Fibroblast of the conjunctiva (primary cell): ENCODE measurements around the gene MRTFA.
"Not testable (repeated sequence)": the region's sequence is repeated elsewhere in the genome, so short reads cannot be mapped to it uniquely, and the experiment has no call there.

Experiments used
- DNase-seq: peaks from one replicate; pipeline ENCODE4 v3.0.0-alpha.2; 2010; ENCODE audit warnings: low read depth

The MRTFA gene

DNA sequence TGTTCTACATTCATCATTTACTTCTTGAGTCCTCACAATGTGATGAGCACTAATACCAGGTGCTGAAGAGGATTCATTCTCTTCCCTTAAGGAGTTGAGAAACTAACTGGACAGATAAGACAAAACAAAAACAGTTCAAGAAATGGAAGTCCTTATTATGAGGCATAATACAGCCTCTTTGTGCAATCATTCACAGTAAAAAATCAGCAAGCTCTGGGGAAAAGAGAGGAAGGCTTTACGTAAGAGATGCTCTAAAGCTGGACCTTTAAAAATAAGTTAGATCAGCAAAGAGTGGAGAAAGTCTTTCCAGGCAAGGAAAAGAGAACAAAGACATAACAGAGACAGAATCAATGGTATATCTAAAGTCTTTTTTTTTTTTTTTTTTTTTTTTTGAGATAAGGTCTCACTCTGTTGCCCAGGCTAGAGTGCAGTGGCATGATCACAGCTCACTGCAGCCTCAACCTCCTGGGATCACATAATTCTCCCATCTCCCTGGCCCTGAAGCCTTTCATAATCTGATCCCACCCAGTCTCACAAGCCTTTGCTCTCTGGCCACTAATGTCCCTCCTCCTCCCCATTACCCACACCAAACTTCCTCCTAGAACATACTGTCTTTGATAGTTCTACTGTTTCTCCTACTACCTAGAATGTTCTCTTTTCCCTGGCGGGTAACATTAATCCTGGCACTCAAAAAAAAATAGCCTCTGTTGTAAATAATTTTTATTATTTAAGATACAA, 40.9 kb downstream of the MRTFA start:
- no peak for DNase-seq

DNA sequence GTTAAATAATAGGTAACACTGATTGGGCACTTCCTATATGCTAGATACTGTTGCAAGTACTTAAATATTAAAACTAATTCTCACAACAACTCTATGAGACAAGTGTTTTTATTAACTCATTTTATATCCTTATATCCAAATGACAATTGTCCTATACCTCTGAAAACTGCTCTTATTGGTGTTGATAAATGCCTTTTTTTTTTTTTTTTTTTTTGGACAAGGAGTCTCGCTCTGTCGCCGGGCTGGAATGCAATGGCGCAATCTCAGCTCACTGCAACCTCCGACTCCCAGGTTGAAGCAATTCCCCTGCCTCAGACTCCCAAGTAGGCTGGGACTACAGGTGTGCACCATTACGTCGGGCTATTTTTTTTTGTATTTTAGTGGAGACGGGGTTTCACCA, 41.6 kb downstream of the MRTFA start:
- no peak for DNase-seq

GRCh38 chr22:40594346-40594745, 42.2 kb downstream of the MRTFA start:
- DNase-seq, result no peak

GRCh38 chr22:40593460-40594273, 42.9 kb downstream of the MRTFA start:
- DNase-seq, result no peak

DNA sequence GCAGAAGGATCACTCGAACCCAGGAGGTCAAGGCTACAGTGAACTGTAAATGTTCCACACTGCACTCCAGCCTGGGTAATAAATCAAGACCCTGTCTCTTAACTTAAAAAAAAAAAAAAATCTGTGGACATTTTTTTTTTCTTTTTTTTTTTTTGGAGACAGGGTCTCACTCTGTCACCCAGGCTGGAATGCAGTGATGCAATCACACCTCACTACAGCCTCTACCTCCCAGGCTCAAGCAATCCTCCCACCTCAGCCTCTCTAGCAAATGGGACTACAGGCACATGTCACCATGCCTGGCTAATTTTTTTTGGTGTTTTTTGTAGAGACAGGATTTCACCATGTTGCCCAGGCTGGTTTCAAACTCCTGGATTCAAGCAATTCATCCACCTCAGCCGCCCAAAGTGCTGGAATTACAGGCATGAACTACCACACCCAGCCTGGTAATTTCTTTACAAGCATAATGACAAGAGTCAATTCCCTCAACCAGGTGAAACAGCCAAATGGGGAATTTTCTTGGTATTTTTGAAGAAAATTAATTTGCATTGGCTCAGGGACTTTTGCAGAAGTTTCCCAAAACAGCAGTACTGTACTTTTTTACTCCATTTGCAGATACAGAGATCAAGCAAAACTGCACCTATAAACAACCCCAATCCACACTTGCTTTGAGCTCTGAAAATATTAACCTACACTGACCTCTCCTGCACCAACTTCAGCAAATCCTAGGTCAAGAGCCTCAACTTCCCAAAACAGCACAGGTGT, 44.0 kb downstream of the MRTFA start:
- DNase-seq, result no peak

DNA sequence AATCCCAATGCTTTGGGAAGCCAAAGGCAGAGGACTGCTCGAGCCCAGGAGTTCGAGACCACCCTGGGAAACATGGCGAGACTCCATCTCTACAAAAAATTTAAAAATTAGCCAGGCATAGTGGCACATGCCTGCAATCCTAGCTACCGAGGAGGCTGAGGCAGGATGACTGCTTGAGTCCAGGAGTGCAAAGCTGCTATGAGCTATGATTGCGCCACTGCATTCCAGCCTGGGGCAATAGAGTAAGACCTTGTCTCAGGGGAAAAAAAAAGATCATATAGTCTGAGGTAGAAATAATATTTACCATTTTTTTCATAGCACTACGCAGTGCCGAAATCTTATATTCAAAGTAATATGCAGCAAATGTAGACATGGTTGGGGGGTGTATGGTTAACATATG, 47.8 kb downstream of the MRTFA start:
- DNase-seq, result peak; percentile 41

GRCh38 chr22:40586781-40587180, 49.7 kb downstream of the MRTFA start:
- no peak for DNase-seq

- no peak for DNase-seq
Measured at GRCh38 chr22:40585310-40585751, 51.2 kb downstream of the MRTFA start.

- DNase-seq, result not testable (repeated sequence)
Measured at GRCh38 chr22:40584766-40585165, 51.8 kb downstream of the MRTFA start.

DNA sequence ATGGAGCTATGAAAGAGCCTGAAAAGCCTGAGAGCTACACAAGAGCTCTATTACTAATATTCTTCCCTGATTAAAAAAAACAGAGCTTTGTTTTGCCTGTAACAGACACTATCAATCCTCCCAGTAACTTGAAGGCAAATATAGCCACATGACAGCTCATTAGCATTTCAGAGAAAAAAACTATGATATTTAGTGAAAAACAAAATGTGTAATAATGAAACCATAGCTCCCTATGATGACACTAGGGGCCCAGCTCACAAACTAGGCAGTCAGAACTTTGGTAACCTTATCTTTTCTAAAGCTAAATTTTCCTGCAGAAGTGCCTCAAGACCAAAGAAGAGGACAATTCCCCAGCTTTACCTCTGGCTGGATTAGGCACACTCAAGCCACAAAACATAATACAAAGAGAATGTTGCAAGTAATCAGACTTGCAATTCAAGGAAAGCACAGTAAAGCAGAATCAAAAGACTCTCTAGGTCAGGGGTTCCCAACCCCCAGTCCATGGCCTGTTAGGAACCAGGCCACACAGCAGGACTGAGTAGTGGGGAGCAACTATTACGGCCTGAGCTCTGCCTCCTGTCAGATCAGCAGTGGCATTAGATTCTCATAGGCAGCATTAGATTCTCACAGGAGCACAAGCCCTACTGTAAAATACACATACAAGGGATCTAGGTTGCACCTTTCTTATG, 53.3 kb downstream of the MRTFA start:
- DNase-seq, result no peak

- no peak for DNase-seq
Measured at GRCh38 chr22:40582063-40582462, 54.5 kb downstream of the MRTFA start.

GRCh38 chr22:40580631-40581030, 55.9 kb downstream of the MRTFA start:
- DNase-seq, result no peak

DNA sequence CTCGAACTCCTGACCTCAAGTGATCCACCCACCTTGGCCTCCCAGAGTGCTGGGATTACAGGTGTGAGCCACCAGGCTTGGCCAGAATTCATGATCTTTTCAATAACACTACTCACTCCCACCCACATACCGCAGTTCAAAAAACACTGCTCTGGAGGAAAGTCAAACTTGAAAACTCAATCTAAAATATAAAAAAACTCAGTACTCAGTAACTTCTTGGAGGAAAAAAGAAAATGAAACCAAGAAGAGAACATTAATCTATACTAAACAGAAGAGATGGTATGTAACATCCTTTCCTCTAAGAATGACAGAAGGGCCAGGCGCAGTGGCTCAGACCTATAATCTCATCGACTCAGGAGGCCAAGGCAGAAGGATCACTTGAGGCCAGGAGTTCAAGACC, 58.3 kb downstream of the MRTFA start:
- no peak for DNase-seq

DNA sequence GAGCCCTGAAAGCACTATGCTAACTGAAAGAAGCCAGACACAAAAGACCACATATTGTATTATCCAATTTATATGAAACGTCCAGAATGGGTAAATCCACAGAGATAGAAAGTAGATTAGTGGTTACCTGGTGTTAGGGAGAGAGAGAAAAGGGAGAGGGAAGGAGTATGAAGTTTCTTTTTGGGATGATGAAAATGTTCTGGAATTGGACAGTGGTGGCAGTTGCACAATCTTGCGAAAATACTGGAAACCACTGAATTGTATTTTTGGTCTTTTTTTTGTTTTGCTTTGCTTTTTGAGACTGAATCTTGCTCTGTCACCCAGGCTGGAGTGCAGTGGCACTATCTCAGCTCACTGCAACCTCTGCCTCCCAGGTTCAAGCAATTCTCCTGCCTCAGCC, 63.5 kb downstream of the MRTFA start:
- DNase-seq, result no peak

- DNase-seq, result no peak
Measured at GRCh38 chr22:40571887-40572286, 64.6 kb downstream of the MRTFA start.

- DNase-seq, result no peak
Measured at GRCh38 chr22:40567626-40568328, 68.7 kb downstream of the MRTFA start.

DNA sequence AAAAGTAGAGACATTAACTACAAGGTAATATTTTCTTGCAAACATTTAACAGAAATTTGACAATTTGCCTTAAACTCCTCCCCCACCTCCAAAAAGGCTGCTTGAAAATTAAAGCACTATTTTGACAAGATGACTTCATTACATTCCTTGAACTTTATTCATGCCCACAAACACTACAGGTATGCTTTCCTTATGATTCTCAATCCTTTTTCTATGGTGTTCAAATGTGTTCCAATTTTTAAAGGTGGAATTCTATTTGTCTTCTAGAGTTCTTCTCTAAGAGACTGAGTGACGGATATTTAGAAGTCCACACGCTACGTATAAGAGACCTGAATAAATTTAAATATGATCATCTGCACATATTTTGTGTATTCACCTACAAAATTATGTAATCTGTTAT, 69.4 kb downstream of the MRTFA start:
- no peak for DNase-seq

DNA sequence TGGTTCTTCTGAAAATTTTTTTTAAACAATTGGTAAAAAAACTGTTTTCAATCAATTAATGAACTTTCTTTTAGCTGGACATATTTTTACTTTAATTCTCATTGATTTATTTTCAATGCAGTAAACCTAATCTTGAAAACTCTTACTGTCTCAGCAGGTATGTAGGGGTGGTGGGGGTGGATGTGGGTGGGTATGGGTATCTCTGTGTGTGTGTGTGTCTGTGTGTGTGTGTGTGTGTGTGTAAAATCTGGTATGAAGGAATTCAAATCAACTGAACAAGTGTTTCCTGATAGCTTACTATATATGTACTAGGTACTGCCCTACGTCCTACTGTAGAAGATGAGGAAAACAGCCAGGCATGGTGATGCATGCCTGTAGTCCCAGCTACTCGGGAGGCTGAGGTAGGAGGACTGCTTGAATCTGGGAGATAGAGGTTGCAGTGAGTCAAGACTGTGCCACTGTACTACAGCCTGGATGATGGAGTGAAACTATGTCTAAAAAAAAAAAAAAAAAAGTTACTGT, 75.5 kb downstream of the MRTFA start:
- no peak for DNase-seq

GRCh38 chr22:40560551-40560950, 76.0 kb downstream of the MRTFA start:
- DNase-seq, result peak; percentile 4

DNA sequence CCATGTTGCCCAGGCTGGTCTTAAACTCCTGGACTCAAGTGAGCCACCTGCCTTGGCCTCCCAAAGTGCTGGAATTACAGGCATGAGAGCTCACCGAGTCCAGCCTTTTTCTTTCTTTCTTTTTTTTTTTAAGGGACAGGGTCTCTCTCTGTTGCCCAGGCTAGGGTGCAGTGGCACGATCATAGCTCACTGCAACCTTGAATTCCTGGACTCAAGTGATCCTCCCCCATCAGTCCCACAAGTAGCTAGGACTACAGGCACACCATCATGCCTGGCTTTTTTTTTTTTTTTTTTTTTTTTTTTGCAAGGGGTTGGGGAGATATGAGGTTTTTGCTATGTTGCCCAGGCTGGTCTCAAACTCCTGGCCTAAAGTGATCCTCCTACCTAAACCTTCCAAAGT, 78.5 kb downstream of the MRTFA start:
- DNase-seq, result no peak

- no peak for DNase-seq
Measured at GRCh38 chr22:40556641-40557040, 79.9 kb downstream of the MRTFA start.
